ENCODE measurements around the gene PSME1. TPM values are rescaled to one million over a fixed set of nuclear protein-coding genes. Genes with fewer than 3 reads are reported as not detected.

The PSME1 gene
- total and polyA plus RNA-seq, 2 of the 4 experiments (the other 2 are of a cell fraction), result 42.8 to 106 TPM

DNA sequence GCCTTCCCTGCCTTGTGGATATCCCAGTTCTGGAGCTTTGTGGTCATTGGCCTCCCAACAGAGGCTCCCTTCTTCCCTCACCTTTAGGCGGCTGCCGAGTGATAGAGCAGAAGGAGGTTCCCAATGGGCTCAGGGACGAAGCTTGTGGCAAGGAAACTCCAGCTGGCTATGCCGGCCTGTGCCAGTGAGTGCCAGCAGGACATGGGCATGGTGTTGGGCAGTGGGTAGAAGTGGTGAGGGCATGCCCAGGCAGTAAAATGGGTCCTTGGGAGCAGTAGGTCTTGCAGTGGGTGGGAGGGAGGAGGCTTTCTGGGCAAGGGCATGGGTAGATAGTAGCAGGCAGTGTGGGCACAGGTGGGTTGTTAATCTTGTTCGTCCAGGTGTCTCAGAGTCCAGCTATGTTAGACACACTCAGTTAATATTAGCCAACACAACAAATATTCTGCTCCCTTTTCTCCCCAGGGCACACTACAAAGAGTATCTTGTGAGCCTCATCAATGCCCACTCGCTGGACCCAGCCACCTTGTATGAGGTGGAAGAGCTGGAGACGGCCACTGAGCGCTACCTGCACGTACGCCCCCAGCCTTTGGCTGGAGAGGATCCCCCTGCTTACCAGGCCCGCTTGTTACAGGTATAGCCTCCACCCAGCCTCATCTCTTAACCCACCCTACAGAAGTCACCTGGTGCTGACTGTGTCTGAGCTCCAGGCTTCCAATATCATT, 23.9 kb downstream of the PSME1 start (continued):
- TF ChIP-seq MAFK (IDR thresholded peaks at IDR 0.05; ENCODE audit: low read depth, low read length), result no peak

DNA sequence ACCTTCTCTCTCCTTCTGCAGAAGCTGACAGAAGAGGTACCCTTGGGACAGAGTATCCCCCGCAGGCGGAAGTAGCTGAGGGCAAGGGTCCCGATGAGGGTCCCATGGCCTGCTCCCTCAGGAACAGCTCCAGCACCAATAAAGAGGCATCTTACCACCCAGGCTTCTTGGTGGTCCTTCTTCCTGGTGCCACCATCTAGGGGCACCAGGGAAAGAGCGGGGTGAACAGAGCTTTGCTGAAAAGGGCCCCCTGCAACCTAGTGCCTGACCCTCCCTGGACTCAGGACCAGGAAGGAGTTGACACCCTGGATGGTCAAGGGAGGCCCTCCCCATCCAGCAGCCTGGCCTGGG, 24.5 kb downstream of the PSME1 start:
- H2AK5ac ChIP-seq (ENCODE audit: low read depth, low read length), result peak overlapping the region; percentile 7; the same call in 1 of the 2 replicates
- H3K9ac ChIP-seq (ENCODE audit: low read depth, low read length), result no peak overlapping the region
- no peak overlapping the region for H2BK5ac ChIP-seq (ENCODE audit: low read depth, low read length, poor library complexity, severe bottlenecking)
- H2AK9ac ChIP-seq (replicated peaks; ENCODE audit: low read depth, low read length, poor library complexity), result peak overlapping the region; percentile 1
- H4K5ac ChIP-seq (ENCODE audit: low read depth, low read length), result no peak overlapping the region
- H3K36me3 ChIP-seq (ENCODE audit: control insufficient read depth, insufficient read depth, low read length), result peaks cover 66% of the 10 kb centered on the region
- no peaks in the 10 kb centered on the region for H3K9me3 ChIP-seq (ENCODE audit: control insufficient read depth, insufficient read depth, low read length)
- H2BK20ac ChIP-seq (ENCODE audit: low read depth, low read length), result no peak overlapping the region
- no peak overlapping the region for H3K4me3 ChIP-seq (ENCODE audit: insufficient read depth, low read depth, low read length)
- TF ChIP-seq MXI1 (IDR thresholded peaks at IDR 0.05; ENCODE audit: borderline replicate concordance, low read depth, low read length), result no peak
- no peak for TF ChIP-seq MAFK (IDR thresholded peaks at IDR 0.05; ENCODE audit: low read depth, low read length)
- no peak for TF ChIP-seq CEBPB (IDR thresholded peaks at IDR 0.05; ENCODE audit: low read depth, low read length)
- no peak for TF ChIP-seq RAD21 (IDR thresholded peaks at IDR 0.05; ENCODE audit: low read length)
- TF ChIP-seq MAZ (IDR thresholded peaks at IDR 0.05; ENCODE audit: borderline replicate concordance, low read depth, low read length), result no peak
- no peak for TF ChIP-seq USF2 (IDR thresholded peaks at IDR 0.05; ENCODE audit: low read depth, low read length)
- TF ChIP-seq RCOR1 (IDR thresholded peaks at IDR 0.05; ENCODE audit: insufficient replicate concordance, low read length), result no peak
- no peak for TF ChIP-seq FOS (IDR thresholded peaks at IDR 0.05; ENCODE audit: low read depth, low read length)
- no peak for TF ChIP-seq SMC3 (IDR thresholded peaks at IDR 0.05; ENCODE audit: low read depth, low read length)
- no peak for TF ChIP-seq CHD1 (IDR thresholded peaks at IDR 0.05; ENCODE audit: low read depth, low read length)
- H4K20me1 ChIP-seq (ENCODE audit: insufficient read depth, low read length), result no peaks in the 10 kb centered on the region
- peak; percentile 5; the same call in 1 of the 2 replicates for ATAC-seq (ENCODE audit: low read depth)
- intact Hi-C loops (cut with micrococcal nuclease) (no loop called here), dilution Hi-C loops (cut with HindIII; ENCODE audit: low sequenced_read_pairs, unreplicated experiment) (no loop called here), in situ Hi-C loops (cut with MboI; ENCODE audit: low sequenced_read_pairs) (no loop called here)
- H3K27ac ChIP-seq (ENCODE audit: insufficient read depth, low read length), result peak overlapping the region; percentile 1; the same call in 1 of the 2 replicates
- H3K14ac ChIP-seq (replicated peaks; ENCODE audit: low read depth, low read length), result no peak overlapping the region
- H2BK120ac ChIP-seq (ENCODE audit: low read depth, low read length), result no peak overlapping the region
- no peak overlapping the region for H2BK15ac ChIP-seq (ENCODE audit: low read depth, low read length)
- no TSS peak for BruUV-seq (replicated peaks)
- DNase-seq, result no peak
- H3K56ac ChIP-seq (ENCODE audit: extremely low read depth, insufficient read depth, low read length), result no peak overlapping the region
- H4K8ac ChIP-seq (ENCODE audit: low read depth in 2 of 2, low read length in 2 of 2), result no peak overlapping the region; a peak in 1 of 4 replicates
- peaks cover 15 to 41% of the 10 kb centered on the region in 2 experiments for H3K79me1 ChIP-seq (ENCODE audit: low read depth in 1 of 2, low read length in 2 of 2)
- ChIA-PET CTCF (interaction anchor here (0.6 to 1.6 kb wide), 4 partner anchors 11 to 31 kb away, joined by 3 to 14 read pairs (median 4); partner anchors contain the start of genes PSME2 and RNF31), POLR2A (ENCODE audit: unreplicated experiment) (interaction anchor here (1.1 kb wide), 1 partner anchor 10 kb away, joined by 3 read pairs; no protein-coding TSS in a partner anchor)
- no peak overlapping the region for H3K4me2 ChIP-seq (ENCODE audit: low read depth, low read length)
- no peak overlapping the region for H3K23ac ChIP-seq (ENCODE audit: low read depth, low read length)
- H3K27me3 ChIP-seq (ENCODE audit: control insufficient read depth, insufficient read depth, low read length), result no peaks in the 10 kb centered on the region
- H3K4ac ChIP-seq (ENCODE audit: low read depth, low read length), result no peak overlapping the region; the same call in 1 of the 2 replicates
- no peak overlapping the region for H2AFZ ChIP-seq (replicated peaks; ENCODE audit: low read length, poor library complexity)
- WGBS, 2 experiments (ENCODE audit: extremely low coverage in 2 of 2, insufficient read length in 1 of 2), result 90% methylated on average over 2 of the region's 4 CpGs; no CpG with 5 or more reads in 1 of the 2 experiments
- no peak overlapping the region for H4K91ac ChIP-seq (ENCODE audit: insufficient read depth, low read depth, low read length)
- H3K18ac ChIP-seq (ENCODE audit: low read depth, low read length), result no peak overlapping the region
- peaks cover 7% of the 10 kb centered on the region for H3K4me1 ChIP-seq (ENCODE audit: control insufficient read depth, insufficient read depth, low read length)
- peaks cover 7% of the 10 kb centered on the region for H3K9me1 ChIP-seq (ENCODE audit: insufficient read depth, low read length)

Measured in IMR-90 (cell line).